Measurements from ENCODE around the gene SORBS1.
"Not testable (repeated sequence)": the region's sequence is repeated elsewhere in the genome, so short reads cannot be mapped to it uniquely, and the experiment has no call there.

DNA sequence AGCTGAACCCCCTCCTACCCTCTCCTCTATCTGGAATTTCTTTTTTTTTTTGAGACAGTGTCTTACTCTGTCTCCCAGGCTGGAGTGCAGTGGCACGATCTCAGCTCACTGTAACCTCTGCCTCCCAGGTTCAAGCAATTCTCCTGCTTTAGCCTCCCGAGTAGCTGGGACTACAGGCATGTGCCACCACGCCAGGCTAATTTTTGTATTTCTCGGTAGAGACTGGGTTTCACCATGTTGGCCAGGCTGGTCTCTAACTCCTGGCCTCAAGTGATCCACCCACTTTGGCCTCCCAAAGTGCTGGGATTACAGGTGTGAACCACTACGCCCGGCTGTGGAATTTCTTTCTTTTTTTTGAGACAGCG is 213.8 kb downstream of the SORBS1 start:
- not testable (repeated sequence) for TF ChIP-seq NFYB (CRISPR knock-in tag; IDR thresholded peaks at IDR 0.05); KDM5A (IDR thresholded peaks at IDR 0.05; ENCODE audit: borderline replicate concordance, low read length)
